ENCODE data around the gene ELAPOR1. TPM values are rescaled to one million over a fixed set of nuclear protein-coding genes. Genes with fewer than 3 reads are reported as not detected.

The ELAPOR1 gene
- total and polyA plus RNA-seq, 2 of the 4 experiments (the other 2 are of a cell fraction) = 0.54 to 1.6 TPM

GRCh38 chr1:109149874-109150601 is 36.1 kb downstream of the ELAPOR1 start:
- intact Hi-C loops (cut with micrococcal nuclease) (no loop called here), dilution Hi-C loops (cut with HindIII; ENCODE audit: low sequenced_read_pairs, unreplicated experiment) (no loop called here), in situ Hi-C loops (cut with MboI; ENCODE audit: low sequenced_read_pairs) (no loop called here)
- BruUV-seq (replicated peaks) = no TSS peak
- Histone ChIP-seq H3K79me1 (ENCODE audit: low read depth in 1 of 2, low read length in 2 of 2) (no peaks in the 10 kb centered on the region), H3K4ac (ENCODE audit: low read depth, low read length) (no peak overlapping the region), H4K20me1 (ENCODE audit: insufficient read depth, low read length) (no peaks in the 10 kb centered on the region), H4K5ac (ENCODE audit: low read depth, low read length) (no peak overlapping the region), H3K27ac (ENCODE audit: insufficient read depth, low read length) (no peak overlapping the region), H2AK9ac (replicated peaks; ENCODE audit: low read depth, low read length, poor library complexity) (no peak overlapping the region), H3K23ac (ENCODE audit: low read depth, low read length) (no peak overlapping the region), H2BK5ac (ENCODE audit: low read depth, low read length, poor library complexity, severe bottlenecking) (no peak overlapping the region), H3K9me3 (ENCODE audit: control insufficient read depth, insufficient read depth, low read length) (no peaks in the 10 kb centered on the region), H2AK5ac (ENCODE audit: low read depth, low read length) (peak overlapping the region; percentile 57; the same call in 1 of the 2 replicates), H3K9me1 (ENCODE audit: insufficient read depth, low read length) (peaks cover 2% of the 10 kb centered on the region; the same call in 1 of the 2 replicates), H2BK15ac (ENCODE audit: low read depth, low read length) (no peak overlapping the region), H3K56ac (ENCODE audit: extremely low read depth, insufficient read depth, low read length) (no peak overlapping the region), H3K14ac (replicated peaks; ENCODE audit: low read depth, low read length) (no peak overlapping the region), H2BK120ac (ENCODE audit: low read depth, low read length) (no peak overlapping the region), H3K36me3 (ENCODE audit: control insufficient read depth, insufficient read depth, low read length) (no peaks in the 10 kb centered on the region), H3K18ac (ENCODE audit: low read depth, low read length) (no peak overlapping the region), H3K4me3 (ENCODE audit: insufficient read depth, low read depth, low read length) (no peak overlapping the region), H4K8ac (ENCODE audit: low read depth in 2 of 2, low read length in 2 of 2) (0 out of 4 replicates have a peak overlapping the region, but pooled peaks of 1 of the 2 experiments have one; percentile 43), H2AFZ (replicated peaks; ENCODE audit: low read length, poor library complexity) (peak overlapping the region; percentile 44), H4K91ac (ENCODE audit: insufficient read depth, low read depth, low read length) (no peak overlapping the region), H2BK20ac (ENCODE audit: low read depth, low read length) (no peak overlapping the region), H3K9ac (ENCODE audit: low read depth, low read length) (no peak overlapping the region), H3K27me3 (ENCODE audit: control insufficient read depth, insufficient read depth, low read length) (no peaks in the 10 kb centered on the region), H3K4me2 (ENCODE audit: low read depth, low read length) (no peak overlapping the region), H3K4me1 (ENCODE audit: control insufficient read depth, insufficient read depth, low read length) (peaks cover 3% of the 10 kb centered on the region)
- ChIA-PET POLR2A (ENCODE audit: unreplicated experiment) (no interaction called here), CTCF (interaction anchor here (1.1 kb wide), 1 partner anchor 38 kb away, joined by 3 read pairs; a partner anchor contains a TSS)
- 88% methylated on average over 5 of the region's 17 CpGs; no CpG with 5 or more reads in 1 of the 2 experiments for WGBS, 2 experiments (ENCODE audit: extremely low coverage in 2 of 2, insufficient read length in 1 of 2)
- no peak for DNase-seq
- no peak for ATAC-seq (ENCODE audit: low read depth)
- TF ChIP-seq POLR2A (IDR thresholded peaks at IDR 0.05; ENCODE audit: low read depth, low read length) (no peak), RCOR1 (IDR thresholded peaks at IDR 0.05; ENCODE audit: insufficient replicate concordance, low read length) (no peak), MAFK (IDR thresholded peaks at IDR 0.05; ENCODE audit: low read depth, low read length) (no peak), FOS (IDR thresholded peaks at IDR 0.05; ENCODE audit: low read depth, low read length) (no peak), RAD21 (IDR thresholded peaks at IDR 0.05; ENCODE audit: low read length) (no peak), MAZ (IDR thresholded peaks at IDR 0.05; ENCODE audit: borderline replicate concordance, low read depth, low read length) (no peak), NFE2L2 (IDR thresholded peaks at IDR 0.05; ENCODE audit: low read depth, low read length) (no peak), CHD1 (IDR thresholded peaks at IDR 0.05; ENCODE audit: low read depth, low read length) (no peak), ELK1 (IDR thresholded peaks at IDR 0.05; ENCODE audit: borderline replicate concordance, low read depth, low read length) (no peak), RFX5 (IDR thresholded peaks at IDR 0.05; ENCODE audit: low read depth, low read length) (no peak), BHLHE40 (IDR thresholded peaks at IDR 0.05; ENCODE audit: low read depth, low read length) (no peak)

All from IMR-90 (cell line).